Endothelial cell of hepatic sinusoid (primary cell): ENCODE measurements around the gene ERICH4.
"Not testable (repeated sequence)": the region's sequence is repeated elsewhere in the genome, so short reads cannot be mapped to it uniquely, and the experiment has no call there.

Experiments
- in situ Hi-C: cut with HindIII; loops from 2 replicates; pipeline ENCODE4 v1.10.0; 2017; ENCODE audit warnings: low sequenced_read_pairs

The ERICH4 gene

DNA sequence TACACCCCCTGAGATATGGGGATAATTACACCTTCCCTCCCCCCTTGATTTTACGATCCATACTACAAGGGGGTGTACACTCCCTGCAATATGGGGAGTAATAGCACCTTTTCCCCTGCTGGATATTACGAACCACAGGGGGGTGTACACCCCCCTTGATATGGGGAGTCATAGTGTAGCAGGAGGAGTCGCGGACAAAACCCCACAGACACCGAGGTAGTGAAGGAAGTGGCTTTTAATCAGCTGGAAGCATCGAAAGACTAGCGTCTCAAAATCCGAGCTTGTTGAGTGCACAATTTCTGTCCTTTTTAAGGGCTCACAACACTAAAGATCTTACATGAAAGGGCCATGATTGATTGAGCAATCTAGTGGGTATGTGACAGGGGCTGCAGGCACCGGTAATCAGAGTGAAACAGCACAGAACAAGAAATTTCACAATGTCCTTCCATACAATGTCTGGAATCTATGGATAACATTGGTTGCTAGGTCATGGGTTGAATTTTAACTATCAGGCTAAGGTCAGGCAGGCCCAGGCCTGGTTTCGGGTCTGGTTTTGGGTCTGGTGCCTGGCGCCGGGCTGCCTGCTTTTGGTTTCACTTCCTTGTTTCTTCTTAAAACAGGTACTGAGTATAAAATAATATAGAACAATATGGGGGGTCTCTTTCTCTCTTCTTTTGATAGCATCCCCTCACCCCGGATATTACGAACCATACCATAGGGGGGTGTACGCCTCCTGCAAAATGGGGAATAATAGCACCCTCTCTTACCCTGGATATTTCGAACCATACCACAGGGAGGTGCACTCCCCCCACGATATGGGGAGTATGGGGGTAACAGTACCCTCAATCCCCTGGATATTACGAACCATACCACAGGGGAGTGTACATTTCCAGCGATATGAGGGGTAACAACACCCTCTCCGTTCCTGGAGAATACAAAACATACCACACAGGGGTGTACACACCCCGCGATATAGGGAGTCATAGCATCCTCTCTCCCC, 20.6 kb downstream of the ERICH4 start:
- in situ Hi-C loops: not testable (repeated sequence)

DNA sequence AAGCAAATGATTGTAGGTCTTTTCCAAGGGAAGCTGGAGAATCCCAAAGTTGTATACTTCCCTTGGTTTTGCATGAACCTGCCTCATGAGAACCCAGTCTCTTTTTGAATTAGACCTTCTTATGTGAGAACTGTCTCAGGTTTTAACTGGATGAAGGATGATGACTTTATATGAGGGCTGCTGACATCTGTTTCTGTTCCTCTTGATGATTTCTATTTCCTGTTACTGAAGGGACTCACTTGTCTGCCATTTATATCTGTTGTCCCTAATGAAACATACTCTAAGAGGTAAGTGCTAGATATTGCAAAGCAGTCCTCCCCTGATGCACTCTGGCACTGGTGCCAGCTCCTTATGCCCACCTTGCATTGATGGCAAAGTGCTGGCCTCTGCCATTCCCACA, 33.6 kb downstream of the ERICH4 start:
- in situ Hi-C loops: no loop called here

DNA sequence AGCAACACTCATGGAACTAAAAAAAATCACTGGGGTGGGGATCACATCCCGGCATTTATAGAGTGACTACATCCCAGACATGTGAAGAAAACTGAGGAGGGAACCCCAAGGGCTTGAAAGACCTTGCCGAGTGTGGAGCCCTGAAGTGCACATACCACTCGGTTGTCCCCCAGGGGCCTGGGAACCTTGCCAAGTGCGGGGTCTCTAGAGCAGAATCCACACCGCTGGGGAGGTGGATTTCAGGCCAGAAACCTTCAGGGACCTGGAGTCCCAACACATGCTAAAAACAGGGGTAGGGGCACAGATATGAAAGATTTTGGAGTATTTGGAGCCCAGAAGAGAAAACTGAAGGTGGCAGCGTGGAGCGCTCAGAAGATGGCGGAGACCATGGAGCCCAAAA, 35.2 kb downstream of the ERICH4 start:
- in situ Hi-C loops: no loop called here

DNA sequence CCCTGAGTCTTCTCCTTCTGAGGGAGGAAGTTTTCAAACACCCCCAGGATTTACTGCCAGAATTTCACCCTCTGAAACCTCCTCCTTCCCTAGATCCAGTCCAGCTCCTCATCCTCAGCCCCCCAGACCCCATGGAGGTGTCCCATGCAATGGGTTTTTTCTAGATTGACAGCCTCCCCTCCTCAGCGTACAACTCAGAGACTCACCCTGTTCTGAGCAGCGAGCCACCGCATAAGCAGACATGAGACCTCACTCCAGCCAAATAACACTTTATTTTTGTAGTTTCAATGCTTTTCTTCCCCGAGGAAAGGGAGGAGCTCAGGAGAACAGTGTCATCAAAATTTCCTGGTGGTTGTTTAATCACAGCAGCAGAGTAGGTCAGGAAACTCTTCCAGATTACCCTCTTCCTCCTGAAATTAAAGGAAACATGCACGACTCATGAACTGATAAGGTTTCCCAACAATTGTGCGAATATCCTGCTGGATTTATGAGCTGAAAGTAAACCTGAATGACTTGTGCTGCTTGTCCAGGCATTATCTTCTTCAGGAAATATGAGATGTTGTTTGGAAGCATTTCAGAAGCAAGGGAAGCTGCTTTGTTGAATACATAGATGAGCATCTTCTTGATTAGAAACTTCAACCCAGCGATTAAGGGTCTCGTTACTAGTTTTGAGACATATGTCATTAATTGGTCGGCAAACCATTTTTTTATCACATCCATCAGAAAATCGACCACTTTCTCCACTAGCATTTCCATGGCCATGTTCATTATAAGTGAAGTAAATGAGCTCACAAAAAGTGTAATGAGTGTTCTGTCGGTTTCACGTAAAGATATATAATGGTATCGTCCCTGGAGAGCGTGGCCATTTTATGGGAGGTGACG, 36.2 kb downstream of the ERICH4 start:
- in situ Hi-C loops: no loop called here

DNA sequence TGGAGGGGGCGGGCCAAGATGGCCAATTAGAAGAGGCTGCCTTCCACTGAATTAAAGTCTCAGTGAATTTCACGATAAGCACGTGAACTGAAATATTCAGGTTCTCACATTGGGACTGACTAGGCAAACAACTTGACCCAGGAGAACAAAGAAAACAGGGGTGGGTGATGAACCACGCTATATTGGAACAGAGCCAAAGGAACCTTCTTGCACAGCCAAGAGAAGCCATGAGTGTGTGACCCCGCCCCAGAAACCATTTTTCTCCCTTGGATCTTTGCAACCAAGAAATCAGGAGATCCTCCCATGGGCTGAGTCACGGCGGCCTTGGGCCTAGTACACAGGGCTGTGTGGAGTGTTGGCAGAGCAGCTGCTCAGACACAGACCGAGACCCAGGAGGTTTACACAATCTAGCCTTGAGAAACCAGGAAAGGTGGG, 36.8 kb downstream of the ERICH4 start:
- in situ Hi-C loops: loop anchor here (10.0 kb wide), 1 partner anchor 55 kb away; no protein-coding TSS in a partner anchor

DNA sequence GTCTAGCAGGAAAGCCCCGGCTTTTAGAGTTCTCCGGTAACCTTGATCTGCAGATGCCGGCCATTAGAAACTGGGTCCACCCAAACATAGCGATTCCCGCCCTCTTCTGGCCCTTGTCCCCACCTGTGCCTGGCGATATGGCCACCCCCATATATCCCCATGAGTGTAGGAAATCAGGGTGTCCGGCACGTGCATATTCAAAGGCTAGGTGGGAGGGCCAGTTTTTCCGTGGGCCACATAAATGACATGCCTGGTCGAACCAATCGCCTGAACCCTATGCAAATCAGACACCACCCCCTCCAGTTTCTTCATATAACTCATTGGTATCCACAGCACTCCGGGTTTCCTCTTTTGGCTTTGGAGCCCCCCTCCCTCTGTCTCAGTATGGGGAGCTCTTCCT, 37.4 kb downstream of the ERICH4 start:
- in situ Hi-C loops: loop anchor here (10.0 kb wide), 1 partner anchor 54 kb away; no protein-coding TSS in a partner anchor

DNA sequence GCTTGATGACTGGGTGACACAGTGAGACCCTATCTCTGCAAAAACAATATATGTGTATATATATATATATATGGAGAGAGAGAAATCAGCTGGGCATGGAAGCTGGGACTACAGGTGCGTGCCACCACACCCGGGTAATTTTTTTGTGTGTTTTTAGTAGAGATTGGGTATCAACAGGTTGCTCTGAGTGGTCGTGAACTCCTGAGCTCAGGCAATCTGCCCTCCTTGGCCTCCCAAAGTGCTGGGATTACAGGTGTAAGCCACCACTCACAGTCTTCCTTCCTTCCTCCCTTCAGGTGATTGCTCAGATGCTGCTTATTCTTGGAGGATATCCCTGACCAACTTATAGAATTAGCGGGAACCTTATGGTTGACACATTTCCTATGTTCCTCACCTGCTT, 41.9 kb downstream of the ERICH4 start:
- in situ Hi-C loops: loop anchor here (10.0 kb wide), 1 partner anchor 50 kb away; no protein-coding TSS in a partner anchor

DNA sequence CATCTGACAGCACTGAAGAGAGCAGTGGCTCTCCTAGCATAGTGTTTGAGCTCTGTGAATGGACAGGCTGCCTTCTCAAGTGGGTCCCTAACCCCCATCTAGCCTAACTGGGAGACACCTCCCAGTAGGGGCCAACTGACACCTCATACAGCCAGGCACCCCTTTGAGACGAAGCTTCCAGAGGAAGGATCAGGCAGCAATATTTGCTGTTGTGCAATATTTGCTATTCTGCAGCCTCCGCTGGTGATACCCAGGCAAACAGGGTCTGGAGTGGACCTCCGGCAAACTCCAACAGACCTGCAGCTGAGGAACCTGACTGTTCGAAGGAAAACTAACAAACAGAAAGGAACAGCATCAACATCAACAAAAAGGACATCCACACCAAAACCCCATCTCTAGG, 44.0 kb downstream of the ERICH4 start:
- in situ Hi-C loops: loop anchor here (10.0 kb wide), 1 partner anchor 48 kb away; no protein-coding TSS in a partner anchor

DNA sequence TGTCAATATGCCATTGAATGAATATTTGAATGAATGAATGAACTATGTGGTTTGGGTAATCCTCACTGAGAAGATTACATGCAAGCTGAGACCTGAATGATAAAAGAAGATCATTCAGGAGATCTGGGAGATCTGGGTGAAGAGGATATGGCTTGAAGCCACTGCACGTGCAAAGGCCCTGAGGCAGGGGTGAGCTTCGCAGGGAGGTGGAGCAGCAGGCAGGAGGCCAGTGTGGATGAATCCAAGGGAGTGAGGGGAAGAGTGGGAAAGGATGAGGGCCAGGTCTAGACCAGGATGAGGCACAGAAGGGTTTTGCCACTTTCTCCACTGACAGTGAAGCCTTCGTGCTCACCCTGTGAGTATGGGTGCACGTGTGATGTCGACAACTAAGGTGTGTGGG, 49.9 kb downstream of the ERICH4 start:
- in situ Hi-C loops: no loop called here
